Breast epithelium (tissue), 4 donors: Measurements from ENCODE around the gene GRPEL2. TPM values are rescaled to one million over a fixed set of nuclear protein-coding genes. Genes with fewer than 3 reads are reported as not detected.
"Not testable (repeated sequence)": the region's sequence is repeated elsewhere in the genome, so short reads cannot be mapped to it uniquely, and the experiment has no call there.

Experiments
- DNase-seq, 2 donors: peaks; one replicate each; pipeline ENCODE4 v3.0.0-alpha.2; 2019; ENCODE audit warnings: low spot score in 2 of 2
- H3K27ac ChIP-seq, 2 donors: fragments of 200-600 bp; sonication (generic) in 1 of 2; one replicate each; pipeline ENCODE4 v1.5.1; 2016 to 2019; ENCODE audit warnings: mild to moderate bottlenecking in 1 of 2
- H3K27me3 ChIP-seq, 2 donors: fragments of 200-600 bp; sonication (generic) in 1 of 2; one replicate each; pipeline versions ENCODE4 v1.5.1 to v1.6.0; 2017 to 2019; ENCODE audit warnings: control low read depth in 1 of 2, mild to moderate bottlenecking in 1 of 2
- H3K36me3 ChIP-seq: fragments of 200-600 bp; one replicate; pipeline ENCODE4 v1.5.1; 2019
- H3K4me1 ChIP-seq, 2 donors: fragments of 200-600 bp; sonication (generic); one replicate each; pipeline ENCODE4 v1.5.1; 2016 to 2019; ENCODE audit warnings: control low read depth in 1 of 2
- H3K4me3 ChIP-seq, 3 donors: fragments of 200-600 bp; sonication (generic); 1 replicate in 2 of 3; 2 replicates in 1 of 3; pipeline ENCODE4 v1.5.1; 2016 to 2019; ENCODE audit warnings: mild to moderate bottlenecking in 3 of 3, moderate library complexity in 2 of 3
- H3K9me3 ChIP-seq, 2 donors: fragments of 200-600 bp; sonication (generic) in 1 of 2; one replicate each; pipeline ENCODE4 v1.5.1; 2016 to 2019; ENCODE audit warnings: control low read depth in 1 of 2
- POLR2A ChIP-seq: fragments of 450-650 bp; IDR thresholded peaks from one replicate; pipeline ENCODE4 v1.6.1; 2016; ENCODE audit warnings: antibody characterized with exemption, mild to moderate bottlenecking, moderate library complexity
- POLR2AphosphoS5 ChIP-seq, 3 donors: sonication (generic); formaldehyde crosslinking; IDR thresholded peaks; one replicate each; pipeline ENCODE4 v1.6.1; 2017; ENCODE audit warnings: antibody characterized with exemption in 3 of 3
- intact Hi-C: fragments of 100-400 bp; cut with DNase I; formaldehyde crosslinking; loops from one replicate; pipeline ENCODE4 v1.15.1; 2023; ENCODE audit warnings: low total_unique reads
- total RNA-seq, 3 donors: library from RNA; depleted of rRNA; stranded (reverse); fragments of >200 nt; gene quantifications; one replicate each; pipeline ENCODE4 v1.1.0, GENCODE V29; 2016
- TF ChIP-seq, protein P1 (sequence below), 3 donors: fragments of 450-650 bp; IDR thresholded peaks; one replicate each; pipeline ENCODE4 v1.5.1; 2016 to 2017; ENCODE audit warnings: antibody characterized with exemption in 3 of 3, mild to moderate bottlenecking in 3 of 3, moderate library complexity in 3 of 3

Gene GRPEL2
- total RNA-seq, 3 donors from 2014 or later: 14.4 to 17.1 (median 16.5) TPM

- H3K4me3 ChIP-seq: no peak overlapping the region
- TF ChIP-seq POLR2AphosphoS5 (IDR thresholded peaks at IDR 0.05): no peak
- TF ChIP-seq POLR2A: no peak
- TF ChIP-seq, protein P1, sequence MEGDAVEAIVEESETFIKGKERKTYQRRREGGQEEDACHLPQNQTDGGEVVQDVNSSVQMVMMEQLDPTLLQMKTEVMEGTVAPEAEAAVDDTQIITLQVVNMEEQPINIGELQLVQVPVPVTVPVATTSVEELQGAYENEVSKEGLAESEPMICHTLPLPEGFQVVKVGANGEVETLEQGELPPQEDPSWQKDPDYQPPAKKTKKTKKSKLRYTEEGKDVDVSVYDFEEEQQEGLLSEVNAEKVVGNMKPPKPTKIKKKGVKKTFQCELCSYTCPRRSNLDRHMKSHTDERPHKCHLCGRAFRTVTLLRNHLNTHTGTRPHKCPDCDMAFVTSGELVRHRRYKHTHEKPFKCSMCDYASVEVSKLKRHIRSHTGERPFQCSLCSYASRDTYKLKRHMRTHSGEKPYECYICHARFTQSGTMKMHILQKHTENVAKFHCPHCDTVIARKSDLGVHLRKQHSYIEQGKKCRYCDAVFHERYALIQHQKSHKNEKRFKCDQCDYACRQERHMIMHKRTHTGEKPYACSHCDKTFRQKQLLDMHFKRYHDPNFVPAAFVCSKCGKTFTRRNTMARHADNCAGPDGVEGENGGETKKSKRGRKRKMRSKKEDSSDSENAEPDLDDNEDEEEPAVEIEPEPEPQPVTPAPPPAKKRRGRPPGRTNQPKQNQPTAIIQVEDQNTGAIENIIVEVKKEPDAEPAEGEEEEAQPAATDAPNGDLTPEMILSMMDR (IDR thresholded peaks at IDR 0.05): no peak
- peak overlapping the region; percentile 61 to 82 for H3K27ac ChIP-seq
- H3K36me3 ChIP-seq: no peaks in the 10 kb centered on the region
- DNase-seq: no peak
- intact Hi-C loops: no loop called here
- no peaks in the 10 kb centered on the region for H3K9me3 ChIP-seq
- no peaks in the 10 kb centered on the region for H3K27me3 ChIP-seq
- H3K4me1 ChIP-seq: no peaks in the 10 kb centered on the region
Measured at GRCh38 chr5:149388498-149389190, 43.3 kb downstream of the GRPEL2 start.

DNA sequence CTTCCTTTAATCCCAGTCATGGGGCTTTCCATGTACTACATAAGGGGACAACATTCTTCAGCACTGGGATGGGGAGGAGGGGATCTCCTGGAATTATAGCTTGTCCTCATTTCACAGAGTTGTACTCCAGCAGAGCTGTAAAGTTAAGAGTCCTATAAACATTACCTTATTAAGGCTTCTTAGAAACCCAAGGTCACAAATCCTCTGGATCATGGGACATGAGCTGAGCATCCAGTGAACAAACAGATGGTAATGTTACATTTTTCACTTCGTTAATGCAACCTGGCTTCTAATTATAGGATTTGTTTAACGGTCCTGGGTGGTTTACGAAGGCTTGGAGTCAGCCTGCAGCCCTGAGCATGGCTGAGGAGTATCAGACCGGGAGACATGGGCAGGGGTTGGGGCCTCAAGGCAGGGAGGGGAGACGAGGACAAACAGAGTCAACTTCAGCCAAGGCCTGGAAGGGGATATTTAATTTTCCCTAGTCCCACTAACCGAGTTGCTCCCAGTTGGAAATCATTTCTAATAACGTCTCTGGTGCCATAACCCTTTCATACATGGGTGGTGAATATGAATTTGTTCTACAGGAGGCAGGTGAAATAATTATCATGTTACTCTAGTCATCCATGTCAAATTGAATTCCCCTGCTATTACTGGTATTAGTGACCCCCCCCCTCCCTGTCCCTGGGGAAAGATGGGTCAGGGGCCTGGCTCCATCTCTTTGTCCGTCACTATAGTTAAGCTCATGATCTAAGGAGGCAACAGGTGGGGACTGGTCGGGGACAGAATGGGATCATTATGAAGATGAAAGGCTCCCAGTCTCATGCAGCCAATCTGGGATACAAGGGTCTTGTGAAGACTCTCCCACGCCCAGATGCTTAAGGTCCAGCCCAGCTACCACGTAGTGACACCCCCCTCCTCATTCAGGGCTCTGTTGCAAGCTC lies 44.5 kb downstream of the GRPEL2 start:
- intact Hi-C loops: no loop called here
- no peak for TF ChIP-seq POLR2AphosphoS5 (IDR thresholded peaks at IDR 0.05)
- TF ChIP-seq, protein P1 (IDR thresholded peaks at IDR 0.05): no peak
- no peak for TF ChIP-seq POLR2A
- Histone ChIP-seq H3K27me3 (no peaks in the 10 kb centered on the region), H3K4me1 (no peaks in the 10 kb centered on the region), H3K27ac (peak overlapping the region in 1 of 2 donors; percentile 82), H3K9me3 (no peaks in the 10 kb centered on the region), H3K36me3 (no peaks in the 10 kb centered on the region), H3K4me3 (no peak overlapping the region)
- no peak for DNase-seq

GRCh38 chr5:149391076-149391475 lies 45.8 kb downstream of the GRPEL2 start:
- H3K4me3 ChIP-seq, H3K36me3 ChIP-seq, H3K9me3 ChIP-seq, H3K27ac ChIP-seq, intact Hi-C loops, H3K27me3 ChIP-seq, DNase-seq, H3K4me1 ChIP-seq: not testable (repeated sequence)

- Histone ChIP-seq H3K9me3 (no peaks in the 10 kb centered on the region), H3K4me1 (no peaks in the 10 kb centered on the region), H3K27ac (no peak overlapping the region), H3K27me3 (no peaks in the 10 kb centered on the region), H3K4me3 (no peak overlapping the region), H3K36me3 (no peaks in the 10 kb centered on the region)
- no peak for DNase-seq
- intact Hi-C loops: no loop called here
- TF ChIP-seq POLR2AphosphoS5 (IDR thresholded peaks at IDR 0.05): no peak
- TF ChIP-seq, protein P1 (IDR thresholded peaks at IDR 0.05): no peak
- TF ChIP-seq POLR2A: no peak
Measured at GRCh38 chr5:149391524-149391923, 46.2 kb downstream of the GRPEL2 start.

GRCh38 chr5:149392718-149393117 lies 47.4 kb downstream of the GRPEL2 start:
- no peaks in the 10 kb centered on the region for H3K4me1 ChIP-seq
- TF ChIP-seq POLR2A (no peak), POLR2AphosphoS5 (IDR thresholded peaks at IDR 0.05) (no peak)
- TF ChIP-seq, protein P1 (IDR thresholded peaks at IDR 0.05): no peak
- intact Hi-C loops: no loop called here
- H3K27ac ChIP-seq: no peak overlapping the region
- DNase-seq: no peak
- H3K9me3 ChIP-seq: no peaks in the 10 kb centered on the region
- H3K27me3 ChIP-seq: no peaks in the 10 kb centered on the region
- no peak overlapping the region for H3K4me3 ChIP-seq
- no peaks in the 10 kb centered on the region for H3K36me3 ChIP-seq

DNA sequence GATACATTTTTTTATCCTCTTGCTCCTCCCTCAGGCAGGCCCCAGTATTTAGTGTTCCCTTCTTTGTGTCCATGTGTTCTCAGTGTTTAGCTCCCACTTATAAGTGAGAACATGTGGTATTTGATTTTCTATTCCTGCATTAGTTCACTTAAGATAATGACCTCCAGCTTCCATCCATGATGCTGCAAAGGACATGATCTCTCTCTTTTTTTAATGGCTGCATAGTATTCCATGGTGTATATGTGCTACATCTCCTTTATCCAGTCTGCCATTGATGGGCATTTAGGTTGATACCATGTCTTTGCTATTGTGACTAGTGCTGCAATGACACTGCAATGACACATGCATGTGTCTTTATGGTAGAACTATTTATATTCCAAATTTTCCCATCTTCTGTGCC lies 49.7 kb downstream of the GRPEL2 start:
- H3K27ac ChIP-seq, intact Hi-C loops, H3K27me3 ChIP-seq, H3K9me3 ChIP-seq, H3K36me3 ChIP-seq, H3K4me3 ChIP-seq, DNase-seq, H3K4me1 ChIP-seq: not testable (repeated sequence)
